GM12878 (cell line): ENCODE measurements around the gene HSD17B12. TPM values are rescaled to one million over a fixed set of nuclear protein-coding genes. Genes with fewer than 3 reads are reported as not detected.

Experiments
- BCL3 ChIP-seq: IDR thresholded peaks from 2 replicates; pipeline ENCODE4 v1.6.1; 2011; ENCODE audit warnings: borderline replicate concordance, low read depth, mild to moderate bottlenecking, moderate library complexity, low read length; ENCODE audit not compliant: insufficient read depth, poor library complexity, severe bottlenecking
- E2F8 ChIP-seq: fragments of 450-650 bp; IDR thresholded peaks from 2 replicates; pipeline ENCODE4 v1.6.1; 2018; ENCODE audit warnings: mild to moderate bottlenecking, low read depth, moderate library complexity; ENCODE audit not compliant: partially characterized antibody
- E4F1 ChIP-seq: fragments of 450-650 bp; IDR thresholded peaks from 2 replicates; pipeline ENCODE4 v1.6.1; 2018; ENCODE audit warnings: borderline replicate concordance, mild to moderate bottlenecking; ENCODE audit not compliant: partially characterized antibody
- HDGF ChIP-seq: fragments of 450-650 bp; IDR thresholded peaks from 2 replicates; pipeline ENCODE4 v1.6.1; 2016; ENCODE audit warnings: antibody characterized with exemption
- IRF5 ChIP-seq: fragments of 450-650 bp; IDR thresholded peaks from 2 replicates; pipeline ENCODE4 v1.6.1; 2017; ENCODE audit warnings: borderline replicate concordance
- LARP7 ChIP-seq: fragments of 450-650 bp; IDR thresholded peaks from 2 replicates; pipeline ENCODE4 v1.6.1; 2017; ENCODE audit warnings: mild to moderate bottlenecking
- MAX ChIP-seq: IDR thresholded peaks from 2 replicates; pipeline ENCODE4 v1.6.1; 2012; ENCODE audit warnings: low read depth, low read length, improper control_type of control experiment
- MYB ChIP-seq: fragments of 150-350 bp; IDR thresholded peaks from 2 replicates; pipeline ENCODE4 v1.6.1; 2014; ENCODE audit warnings: mild to moderate bottlenecking, low read depth, low read length, borderline replicate concordance
- NBN ChIP-seq: fragments of 450-650 bp; IDR thresholded peaks from 2 replicates; pipeline ENCODE4 v1.6.1; 2016
- NFIC ChIP-seq: IDR thresholded peaks from 2 replicates; pipeline ENCODE4 v1.6.1; 2012; ENCODE audit warnings: low read depth, mild to moderate bottlenecking, inconsistent platforms, low read length, moderate library complexity
- PAX8 ChIP-seq: fragments of 450-650 bp; IDR thresholded peaks from 2 replicates; pipeline ENCODE4 v1.6.1; 2017; ENCODE audit warnings: mild to moderate bottlenecking, moderate library complexity
- POLR2AphosphoS5 ChIP-seq: IDR thresholded peaks from 2 replicates; pipeline ENCODE4 v1.6.1; 2011; ENCODE audit warnings: mild to moderate bottlenecking, low read length, inconsistent platforms
- POU2F2 ChIP-seq: IDR thresholded peaks from 3 replicates; pipeline ENCODE4 v1.6.1; 2011; ENCODE audit warnings: low read depth, mild to moderate bottlenecking, low read length, borderline replicate concordance
- RBBP5 ChIP-seq: fragments of 200-600 bp; sonication (generic); conservative IDR thresholded peaks from 2 replicates; pipeline ENCODE4 v1.6.1; 2016
- RUNX3 ChIP-seq: IDR thresholded peaks from 2 replicates; pipeline ENCODE4 v1.6.1; 2012; ENCODE audit warnings: low read length, inconsistent platforms
- SMC3 ChIP-seq: IDR thresholded peaks from 2 replicates; pipeline ENCODE4 v1.6.1; 2011; ENCODE audit warnings: low read length, improper control_type of control experiment, borderline replicate concordance
- SPI1 ChIP-seq: IDR thresholded peaks from 2 replicates; pipeline ENCODE4 v1.6.1; 2011; ENCODE audit warnings: low read depth, mild to moderate bottlenecking, low read length, moderate library complexity, borderline replicate concordance; ENCODE audit not compliant: insufficient read depth
- SRF ChIP-seq, 2 experiments: IDR thresholded peaks; 2 replicates each; pipeline ENCODE4 v1.6.1; 2011; ENCODE audit warnings: low read depth in 2 of 2, low read length in 2 of 2, mild to moderate bottlenecking in 1 of 2, moderate library complexity in 1 of 2
- STAT1 ChIP-seq: fragments of 450-650 bp; conservative IDR thresholded peaks from 2 replicates; pipeline ENCODE4 v1.6.1; 2014; ENCODE audit warnings: antibody characterized with exemption, mild to moderate bottlenecking
- SUZ12 ChIP-seq: fragments of 200-600 bp; sonication (generic); IDR thresholded peaks from one replicate; pipeline ENCODE4 v1.6.1; 2018; ENCODE audit warnings: antibody characterized with exemption, mild to moderate bottlenecking; ENCODE audit not compliant: unreplicated experiment
- TCF3 ChIP-seq: IDR thresholded peaks from 2 replicates; pipeline ENCODE4 v1.6.1; 2012; ENCODE audit warnings: low read depth, mild to moderate bottlenecking, low read length, borderline replicate concordance; ENCODE audit not compliant: insufficient read depth
- TCF7 ChIP-seq: IDR thresholded peaks from 2 replicates; pipeline ENCODE4 v1.6.1; 2014; ENCODE audit warnings: antibody characterized with exemption, borderline replicate concordance
- ZNF274 ChIP-seq: IDR thresholded peaks from one replicate; pipeline ENCODE4 v1.8.0; 2011; ENCODE audit not compliant: insufficient read length, insufficient read depth
- polyA plus RNA-seq, 11 experiments: library from polyadenylated mRNA; depleted of rRNA in 4 of 11; unstranded in 6 of 11; stranded (reverse) in 5 of 11; fragments of >200 nt; fragmentation: Nextera tagmentation in 4 of 11; fragmentation: Illumina TruSeq in 1 of 11; extraction: Ambion mirVana in 4 of 11; extraction: Trizol in 1 of 11; gene quantifications; 1 replicate in 1 of 11; 2 replicates in 10 of 11; pipeline versions ENCODE4 v1.2.1 to v1.2.3, GENCODE V29; 2011 to 2016; ENCODE audit warnings: inconsistent platforms in 2 of 11, missing spikeins in 2 of 11, low read depth in 1 of 11
- total RNA-seq, 4 experiments: library from RNA; depleted of rRNA in 3 of 4; stranded (reverse); fragments of >200 nt in 3 of 4; fragmentation: Illumina TruSeq in 1 of 4; extraction: Trizol in 1 of 4; gene quantifications; 2 replicates each; pipeline versions ENCODE4 v1.2.1 to v1.2.3, GENCODE V29; 2013 to 2021

The HSD17B12 gene
- total and polyA plus RNA-seq, 10 of the 15 experiments (the other 5 are each of a cell fraction or from before 2014, with no cell fraction given) = 23.6 to 88.0 (median 64.7) TPM

GRCh38 chr11:43643898-43644620 lies 36.5 kb upstream of the HSD17B12 start (continued):
- no peak for TF ChIP-seq MYB
- peak; percentile 6; the same call in 1 of the 2 replicates for TF ChIP-seq SMC3
- peak; percentile 32; the same call in 1 of the 2 replicates for TF ChIP-seq TCF7
- TF ChIP-seq E4F1 = peak; percentile 99
- TF ChIP-seq E2F8 = no peak
- peak; percentile 74 for TF ChIP-seq NBN
- TF ChIP-seq RBBP5 = no peak
- 0 out of 2 replicates have a peak, but pooled peaks have one; percentile 49 for TF ChIP-seq MAX
- TF ChIP-seq SUZ12 = no peak
- TF ChIP-seq PAX8 = no peak
- no peak for TF ChIP-seq SPI1
- TF ChIP-seq STAT1 = peak; percentile 74; the same call in 1 of the 2 replicates
- peak; percentile 65; the same call in 1 of the 3 replicates for TF ChIP-seq POU2F2
- no peak for TF ChIP-seq TCF3
- TF ChIP-seq BCL3 = no peak
- TF ChIP-seq ZNF274 = no peak
- peak; percentile 71 for TF ChIP-seq POLR2AphosphoS5
- no peak for TF ChIP-seq HDGF
- TF ChIP-seq RUNX3 = peak; percentile 93
- TF ChIP-seq NFIC = peak; percentile 32; the same call in 1 of the 2 replicates
- TF ChIP-seq IRF5 = no peak
- no peak; a peak in 1 of 4 replicates for TF ChIP-seq SRF (IDR thresholded peaks at IDR 0.05; ENCODE audit: low read depth in 2 of 2, low read length in 2 of 2)
- TF ChIP-seq LARP7 = peak; percentile 70; the same call in 1 of the 2 replicates
